ENCODE data around the gene TELO2.

DNA sequence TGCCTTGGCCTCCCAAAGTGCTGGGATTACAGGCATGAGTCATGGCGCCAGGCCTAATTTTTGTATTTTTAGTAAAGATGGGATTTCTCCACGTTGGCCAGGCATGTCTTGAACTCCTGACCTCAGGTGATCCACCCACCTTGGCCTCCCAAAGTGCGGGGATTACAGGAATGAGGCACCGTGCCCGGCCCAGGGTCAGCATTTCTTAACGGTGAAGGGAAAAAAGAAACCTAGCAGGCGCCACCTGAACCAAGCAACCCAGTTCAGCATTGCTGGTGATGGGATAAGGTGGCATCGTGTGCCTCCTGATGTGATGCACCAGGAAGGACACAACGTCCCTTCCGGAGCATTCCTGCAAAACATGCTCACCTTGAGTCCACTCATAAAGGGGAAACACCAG is 16.1 kb upstream of the TELO2 start:
- TF ChIP-seq SP1 (IDR thresholded peaks at IDR 0.05) (no peak), CTBP1 (IDR thresholded peaks at IDR 0.05; ENCODE audit: borderline replicate concordance) (no peak), SUZ12 (IDR thresholded peaks at IDR 0.05) (no peak), HDGF (IDR thresholded peaks at IDR 0.05; ENCODE audit: borderline replicate concordance) (no peak), L3MBTL2 (conservative IDR thresholded peaks at IDR 0.05) (no peak), FOXA1 (IDR thresholded peaks at IDR 0.05) (no peak), BHLHE40 (IDR thresholded peaks at IDR 0.05; ENCODE audit: borderline replicate concordance) (no peak), FOXK2 (IDR thresholded peaks at IDR 0.05) (no peak), FOXM1 (IDR thresholded peaks at IDR 0.05; ENCODE audit: borderline replicate concordance) (no peak), NFRKB (IDR thresholded peaks at IDR 0.05) (no peak), ARNT (IDR thresholded peaks at IDR 0.05) (no peak), TARDBP (IDR thresholded peaks at IDR 0.05) (no peak)
